Stimulated activated naive CD8-positive, alpha-beta T cell treated with anti-CD3 and anti-CD28 coated beads, Interleukin-15, Interleukin-2, amounts not matched to agents 100 ng/mL and 50 ng/mL, for 24 hours (primary cell): ENCODE measurements around the gene FYB1.

Experiments used
- H3K27ac Mint-ChIP-seq: one replicate; pipeline ENCODE4 v1.8.0; 2021; ENCODE audit warnings: mild to moderate bottlenecking, mixed read lengths
- H3K27me3 Mint-ChIP-seq: one replicate; pipeline ENCODE4 v1.8.0; 2021; ENCODE audit warnings: mixed read lengths
- H3K36me3 Mint-ChIP-seq: one replicate; pipeline ENCODE4 v1.8.0; 2021; ENCODE audit warnings: low read depth, mixed read lengths
- H3K4me1 Mint-ChIP-seq: one replicate; pipeline ENCODE4 v1.8.0; 2021; ENCODE audit warnings: low read depth, mixed read lengths
- H3K4me3 Mint-ChIP-seq: one replicate; pipeline ENCODE4 v1.8.0; 2021; ENCODE audit warnings: mild to moderate bottlenecking, mixed read lengths
- H3K9me3 Mint-ChIP-seq: one replicate; pipeline ENCODE4 v1.8.0; 2021; ENCODE audit warnings: mixed read lengths

Gene FYB1

DNA sequence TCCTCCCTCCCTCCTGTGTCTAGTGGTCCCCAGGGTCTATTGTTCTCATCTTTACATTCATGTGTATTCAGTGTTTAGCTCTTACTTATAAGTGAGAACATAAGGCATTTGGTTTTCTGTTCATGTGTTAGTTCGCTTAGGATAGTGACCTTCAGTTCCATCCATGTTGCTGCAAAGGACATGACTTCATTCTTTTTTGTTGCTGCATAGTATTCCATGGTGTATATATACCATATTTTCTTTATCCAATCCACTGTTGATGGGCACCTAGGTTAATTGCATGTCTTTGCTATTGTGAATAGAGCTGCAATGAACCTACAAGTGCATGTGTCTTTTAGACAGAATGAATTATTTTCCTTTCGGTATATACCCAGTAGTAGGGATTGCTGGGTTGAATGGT lies 46.8 kb downstream of the FYB1 start:
- Mint-ChIP-seq H3K4me1 (peaks cover 90% of the 10 kb centered on the region), H3K36me3 (peaks cover 34% of the 10 kb centered on the region), H3K27ac (no peak overlapping the region), H3K27me3 (no peaks in the 10 kb centered on the region), H3K4me3 (no peak overlapping the region), H3K9me3 (no peaks in the 10 kb centered on the region)

DNA sequence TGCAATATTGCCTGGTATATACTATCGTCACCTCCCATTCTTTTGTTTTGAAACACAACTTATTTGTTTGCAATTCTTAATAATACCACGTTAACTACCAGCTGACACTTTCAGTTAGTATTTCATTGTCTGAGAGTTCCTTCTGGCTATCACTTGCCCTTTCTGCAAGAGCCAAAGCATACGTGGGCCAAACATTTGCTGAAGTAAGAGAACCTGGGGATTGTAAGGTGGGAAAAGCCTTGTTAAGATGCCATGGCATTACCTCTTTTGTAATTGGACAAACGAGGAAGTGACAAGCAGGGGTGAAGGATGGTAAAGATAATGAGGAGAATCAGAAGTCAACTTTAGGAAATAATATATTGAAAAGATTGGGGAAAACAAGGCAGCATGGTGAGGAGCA lies 47.7 kb downstream of the FYB1 start:
- Mint-ChIP-seq H3K9me3 (no peaks in the 10 kb centered on the region), H3K4me1 (peaks cover 90% of the 10 kb centered on the region), H3K27me3 (no peaks in the 10 kb centered on the region), H3K36me3 (peaks cover 34% of the 10 kb centered on the region), H3K27ac (peak overlapping the region; percentile 64), H3K4me3 (no peak overlapping the region)

- Mint-ChIP-seq H3K27me3 (no peaks in the 10 kb centered on the region), H3K36me3 (peaks cover 43% of the 10 kb centered on the region), H3K27ac (peak overlapping the region; percentile 54), H3K4me1 (peaks cover 90% of the 10 kb centered on the region), H3K9me3 (no peaks in the 10 kb centered on the region), H3K4me3 (no peak overlapping the region)
Observed at GRCh38 chr5:39169081-39169480, 50.3 kb downstream of the FYB1 start.

DNA sequence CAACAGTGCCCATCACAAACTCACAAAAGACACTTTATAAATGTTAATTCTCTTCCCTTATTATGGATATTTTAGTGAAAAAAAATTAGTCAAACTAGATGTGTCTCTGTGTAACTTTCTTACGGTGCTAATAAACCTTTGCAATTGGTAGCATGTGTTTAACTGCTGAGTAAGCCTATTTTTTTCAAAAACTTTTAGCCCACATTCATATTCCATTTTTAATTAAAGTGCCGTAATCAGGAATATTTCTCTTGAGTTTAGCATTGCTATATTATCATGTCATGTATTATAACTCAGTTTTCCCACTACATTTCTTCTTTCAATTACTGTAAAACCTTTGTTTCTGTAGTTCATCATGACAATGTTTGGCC lies 51.4 kb downstream of the FYB1 start:
- Mint-ChIP-seq H3K36me3 (peaks cover 32% of the 10 kb centered on the region), H3K27me3 (no peaks in the 10 kb centered on the region), H3K4me1 (peaks cover 90% of the 10 kb centered on the region), H3K9me3 (no peaks in the 10 kb centered on the region), H3K4me3 (peak overlapping the region; percentile 67), H3K27ac (peak overlapping the region; percentile 87)

- peak overlapping the region; percentile 67 for H3K4me3 Mint-ChIP-seq
- H3K4me1 Mint-ChIP-seq, result peaks cover 93% of the 10 kb centered on the region
Observed at GRCh38 chr5:39167141-39167971, 52.0 kb downstream of the FYB1 start.

DNA sequence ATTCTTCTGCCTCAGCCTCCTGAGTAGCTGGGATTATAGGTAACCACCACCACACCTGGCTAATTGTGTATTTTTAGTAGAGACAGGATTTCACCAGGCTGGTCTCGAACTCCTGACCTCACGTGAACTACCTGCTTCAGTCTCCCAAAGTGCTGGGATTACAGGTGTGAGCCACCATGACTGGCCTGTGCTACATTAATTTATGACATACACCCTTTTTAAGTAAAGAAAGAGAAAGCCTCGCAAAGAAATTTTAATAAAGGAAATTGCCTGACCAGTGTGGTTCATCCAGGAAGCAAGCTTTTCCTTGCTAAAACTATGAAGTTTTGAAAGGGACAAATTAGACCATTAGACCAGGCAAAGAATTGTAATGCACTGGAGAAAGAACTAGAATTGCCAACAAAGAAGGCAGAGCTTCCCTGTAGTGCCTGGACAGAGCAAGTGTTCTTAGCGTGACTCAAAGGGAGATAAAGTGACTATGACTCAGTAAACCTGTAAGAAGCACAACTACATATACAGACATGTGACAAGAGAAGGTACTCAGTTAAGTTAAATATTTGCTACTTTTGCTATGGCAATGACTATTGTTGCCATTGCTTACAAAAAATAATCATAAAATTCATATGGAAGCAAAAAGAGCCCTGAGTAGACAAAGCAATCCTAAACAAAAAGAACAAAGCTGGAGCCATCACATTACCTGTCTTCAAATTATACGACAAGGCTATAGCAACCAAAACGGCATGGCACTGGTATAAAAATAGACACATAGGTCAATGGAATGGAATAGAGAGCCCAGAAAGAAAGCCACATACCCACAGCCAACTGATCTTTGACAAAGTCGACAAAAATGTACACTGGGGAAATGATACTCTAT lies 54.6 kb downstream of the FYB1 start:
- peaks cover 96% of the 10 kb centered on the region for H3K4me1 Mint-ChIP-seq
- peaks cover 18% of the 10 kb centered on the region for H3K36me3 Mint-ChIP-seq
- H3K27me3 Mint-ChIP-seq, result no peaks in the 10 kb centered on the region
- H3K9me3 Mint-ChIP-seq, result no peaks in the 10 kb centered on the region
- H3K4me3 Mint-ChIP-seq, result peak overlapping the region; percentile 67
- H3K27ac Mint-ChIP-seq, result peak overlapping the region; percentile 98

More at GRCh38 chr5:39167141-39167971, 52.0 kb downstream of the FYB1 start:
- Mint-ChIP-seq H3K9me3 (no peaks in the 10 kb centered on the region), H3K27ac (peak overlapping the region; percentile 87), H3K27me3 (no peaks in the 10 kb centered on the region), H3K36me3 (peaks cover 29% of the 10 kb centered on the region)

GRCh38 chr5:39164016-39164415 lies 55.3 kb downstream of the FYB1 start:
- no peaks in the 10 kb centered on the region for H3K27me3 Mint-ChIP-seq
- H3K27ac Mint-ChIP-seq, result peak overlapping the region; percentile 98
- H3K4me1 Mint-ChIP-seq, result peaks cover 95% of the 10 kb centered on the region
- peaks cover 11% of the 10 kb centered on the region for H3K36me3 Mint-ChIP-seq
- H3K9me3 Mint-ChIP-seq, result no peaks in the 10 kb centered on the region
- peak overlapping the region; percentile 67 for H3K4me3 Mint-ChIP-seq

DNA sequence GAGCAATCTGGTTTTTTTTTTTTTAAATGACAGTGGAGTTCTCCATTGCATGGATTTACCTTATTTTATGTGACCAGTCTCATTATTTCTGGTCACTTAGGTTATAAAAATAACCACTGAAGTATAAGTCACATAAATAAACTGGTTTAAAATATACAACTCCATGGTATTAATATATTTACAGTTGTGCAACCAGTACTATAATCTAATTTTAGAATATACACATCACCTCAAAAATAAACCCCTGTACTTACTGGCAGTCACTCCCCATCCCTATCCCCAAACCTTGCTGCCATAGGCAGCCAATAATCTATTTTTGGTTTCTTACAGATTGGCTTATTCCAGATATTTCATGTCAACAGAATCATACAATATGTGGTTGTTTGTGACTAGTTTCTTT lies 57.8 kb downstream of the FYB1 start:
- Mint-ChIP-seq H3K27ac (peak overlapping the region; percentile 82), H3K36me3 (peaks cover 10% of the 10 kb centered on the region), H3K4me1 (peaks cover 94% of the 10 kb centered on the region), H3K27me3 (no peaks in the 10 kb centered on the region), H3K4me3 (peak overlapping the region; percentile 21), H3K9me3 (no peaks in the 10 kb centered on the region)

DNA sequence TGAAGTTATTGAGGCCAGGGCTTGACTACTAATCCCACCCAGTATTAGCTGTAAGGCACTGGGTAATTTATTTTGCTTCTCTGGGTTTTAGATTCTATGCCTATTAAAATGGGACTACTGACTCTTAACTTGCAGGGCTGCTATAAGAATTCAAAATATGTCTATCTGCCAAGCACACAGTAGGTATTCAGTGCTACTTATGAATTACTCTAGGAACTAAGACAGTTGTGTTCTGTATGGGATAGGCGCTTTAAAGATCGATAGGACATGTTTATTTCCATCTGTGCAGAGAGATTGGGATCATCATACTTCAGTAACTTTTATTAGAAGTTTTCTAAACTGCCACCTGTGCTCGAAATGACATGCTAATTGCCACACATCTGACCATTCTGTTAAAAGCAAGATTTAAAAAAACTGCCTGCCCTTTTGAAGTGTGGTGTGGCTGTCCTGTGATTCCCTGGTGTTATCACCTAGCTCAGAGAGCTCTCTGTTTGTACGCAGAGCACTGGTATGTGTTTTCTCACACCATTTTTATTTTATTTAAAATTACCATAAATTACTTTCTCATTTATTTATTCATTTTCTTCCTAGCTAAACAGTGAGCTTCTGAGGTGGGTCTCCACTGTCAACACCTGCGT lies 58.7 kb downstream of the FYB1 start:
- Mint-ChIP-seq H3K27ac (peak overlapping the region; percentile 84), H3K4me1 (peaks cover 94% of the 10 kb centered on the region), H3K36me3 (peaks cover 8% of the 10 kb centered on the region), H3K27me3 (no peaks in the 10 kb centered on the region), H3K9me3 (no peaks in the 10 kb centered on the region), H3K4me3 (peak overlapping the region; percentile 12)

DNA sequence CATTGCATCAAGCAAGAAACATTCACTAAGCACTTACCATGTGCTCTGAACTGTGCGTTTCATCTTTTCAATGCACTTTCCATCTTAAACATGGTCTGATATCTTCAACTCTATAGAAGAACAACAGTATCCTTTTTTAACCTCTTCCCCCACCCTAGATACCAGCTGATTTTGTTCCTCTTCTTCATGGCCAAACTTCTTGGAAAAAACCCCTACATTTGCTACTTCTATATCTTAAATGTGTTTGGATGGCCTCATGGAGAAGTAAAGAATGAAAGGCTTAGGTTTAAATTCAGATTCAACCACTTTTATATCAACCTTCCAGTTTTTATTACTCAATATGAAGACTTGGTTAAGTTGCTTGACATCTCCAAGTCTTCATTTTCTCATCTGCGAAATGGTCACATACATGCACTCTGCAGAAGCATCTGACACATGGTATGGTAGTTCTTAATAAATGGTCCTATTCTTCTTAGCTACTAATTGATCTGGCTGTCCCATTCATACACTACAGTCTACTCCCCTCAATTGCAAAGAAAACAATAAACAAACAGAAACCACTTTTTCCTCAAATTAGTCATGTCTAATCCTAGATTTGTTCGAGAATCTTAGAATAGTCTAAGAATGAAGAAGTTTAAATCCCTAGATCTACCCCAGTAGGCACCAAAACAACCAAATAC lies 59.4 kb downstream of the FYB1 start:
- H3K4me1 Mint-ChIP-seq, result peaks cover 92% of the 10 kb centered on the region

DNA sequence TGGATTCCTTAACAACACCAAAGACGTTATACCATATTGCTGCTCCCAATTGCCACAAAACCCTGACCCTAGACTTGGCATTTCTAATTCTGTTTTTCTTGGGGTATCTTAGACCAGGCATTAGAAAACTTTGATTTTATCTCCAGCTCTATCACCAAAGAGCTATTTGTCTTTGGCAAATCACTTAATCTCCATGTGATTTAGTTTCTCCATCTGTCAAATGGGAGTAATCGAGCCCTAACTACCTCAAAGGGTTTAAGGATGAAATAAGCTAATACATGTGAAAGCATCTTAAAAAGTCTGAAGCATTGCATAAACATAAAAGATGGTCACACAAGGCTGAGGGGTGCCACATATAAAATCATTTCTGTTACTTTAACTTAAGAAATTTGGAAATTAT lies 60.6 kb downstream of the FYB1 start:
- Mint-ChIP-seq H3K4me3 (peak overlapping the region; percentile 8), H3K27me3 (no peaks in the 10 kb centered on the region), H3K36me3 (no peaks in the 10 kb centered on the region), H3K27ac (no peak overlapping the region), H3K9me3 (no peaks in the 10 kb centered on the region), H3K4me1 (peaks cover 90% of the 10 kb centered on the region)

More for the DNA sequence above, 59.4 kb downstream of the FYB1 start:
- H3K36me3 Mint-ChIP-seq, result peaks cover under 1% of the 10 kb centered on the region
- no peaks in the 10 kb centered on the region for H3K27me3 Mint-ChIP-seq
- peak overlapping the region; percentile 11 for H3K4me3 Mint-ChIP-seq
- H3K27ac Mint-ChIP-seq, result peak overlapping the region; percentile 84
- no peaks in the 10 kb centered on the region for H3K9me3 Mint-ChIP-seq

- Mint-ChIP-seq H3K27me3 (no peaks in the 10 kb centered on the region), H3K27ac (peak overlapping the region; percentile 83), H3K4me1 (peaks cover 90% of the 10 kb centered on the region), H3K36me3 (peaks cover 3% of the 10 kb centered on the region), H3K9me3 (no peaks in the 10 kb centered on the region), H3K4me3 (no peak overlapping the region)
Observed at GRCh38 chr5:39158127-39158593, 61.2 kb downstream of the FYB1 start.

- Mint-ChIP-seq H3K9me3 (no peaks in the 10 kb centered on the region), H3K4me1 (peaks cover 91% of the 10 kb centered on the region), H3K36me3 (peaks cover 8% of the 10 kb centered on the region), H3K27me3 (no peaks in the 10 kb centered on the region), H3K27ac (peak overlapping the region; percentile 83), H3K4me3 (peak overlapping the region; percentile 19)
Observed at GRCh38 chr5:39157701-39158100, 61.7 kb downstream of the FYB1 start.

DNA sequence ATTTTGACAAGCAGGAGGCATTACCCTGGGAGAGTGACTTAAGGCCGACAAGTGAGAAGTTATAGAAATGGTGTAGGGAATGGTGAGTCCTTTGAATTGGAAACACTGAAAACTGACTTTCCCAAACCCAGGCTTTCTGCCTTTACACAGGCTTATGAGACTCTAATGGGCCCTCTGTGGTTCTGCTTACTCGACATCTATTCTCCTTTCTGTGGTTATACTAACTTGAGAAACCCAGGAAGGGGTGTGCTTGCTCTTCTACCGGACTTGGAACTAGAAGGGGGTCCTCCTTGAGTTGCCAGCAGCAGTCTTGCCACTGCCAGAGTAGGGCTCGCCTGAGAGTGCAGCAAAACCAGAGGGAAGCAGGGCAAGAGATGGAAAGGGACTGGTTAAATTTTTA lies 63.3 kb downstream of the FYB1 start:
- H3K27ac Mint-ChIP-seq, result peak overlapping the region; percentile 76
- H3K4me1 Mint-ChIP-seq, result peaks cover 90% of the 10 kb centered on the region
- peaks cover 21% of the 10 kb centered on the region for H3K36me3 Mint-ChIP-seq
- H3K27me3 Mint-ChIP-seq, result no peaks in the 10 kb centered on the region
- H3K4me3 Mint-ChIP-seq, result peak overlapping the region; percentile 27
- H3K9me3 Mint-ChIP-seq, result no peaks in the 10 kb centered on the region
